HL-60 (cell line): ENCODE measurements around the gene KCTD5.

Experiments
- DNase-seq, 2 experiments: peaks; one replicate each; pipeline ENCODE4 v3.0.0-alpha.2; 2010 to 2020; ENCODE audit warnings: low read depth in 1 of 2, low spot score in 1 of 2
- H3K27ac ChIP-seq: fragments of 250-450 bp; sonication (Bioruptor Pico); replicated peaks from 2 replicates; pipeline ENCODE4 v1.5.1; 2020; ENCODE audit warnings: mild to moderate bottlenecking, moderate library complexity
- H3K27me3 ChIP-seq: fragments of 250-450 bp; sonication (Bioruptor Pico); 2 replicates; pipeline ENCODE4 v1.5.1; 2021; ENCODE audit warnings: mild to moderate bottlenecking, moderate library complexity; ENCODE audit not compliant: insufficient read depth, poor library complexity, severe bottlenecking
- H3K4me3 ChIP-seq: replicated peaks from 2 replicates; pipeline ENCODE4 v1.5.1; 2011; ENCODE audit warnings: mild to moderate bottlenecking, control low read depth, low read length; ENCODE audit not compliant: insufficient read depth
- CTCF ChIP-seq: IDR thresholded peaks from one replicate; pipeline ENCODE4 v1.5.1; 2011; ENCODE audit warnings: low read length, control low read depth, inconsistent platforms; ENCODE audit not compliant: insufficient read depth
- GABPA ChIP-seq: IDR thresholded peaks from 2 replicates; pipeline ENCODE4 v1.6.1; 2012; ENCODE audit warnings: low read depth
- POLR2AphosphoS5 ChIP-seq: IDR thresholded peaks from 2 replicates; pipeline ENCODE4 v1.6.1; 2012; ENCODE audit warnings: low read depth
- REST ChIP-seq: IDR thresholded peaks from 2 replicates; pipeline ENCODE4 v1.6.1; 2012; ENCODE audit warnings: low read depth; ENCODE audit not compliant: insufficient replicate concordance
- SPI1 ChIP-seq: IDR thresholded peaks from 2 replicates; pipeline ENCODE4 v1.6.1; 2012; ENCODE audit warnings: low read depth, mild to moderate bottlenecking, borderline replicate concordance

KCTD5 gene

GRCh38 chr16:2701272-2701671 is 18.9 kb downstream of the KCTD5 start:
- DNase-seq, result no peak
- no peak overlapping the region for H3K27ac ChIP-seq

GRCh38 chr16:2701713-2702437 is 19.6 kb downstream of the KCTD5 start:
- no peak overlapping the region for H3K4me3 ChIP-seq
- no peak for TF ChIP-seq CTCF
- no peak for TF ChIP-seq POLR2AphosphoS5
- no peak for TF ChIP-seq GABPA
- no peak for TF ChIP-seq SPI1
- no peak for TF ChIP-seq REST
- H3K27me3 ChIP-seq, result no peaks in the 10 kb centered on the region
- DNase-seq, result no peak
- no peak overlapping the region for H3K27ac ChIP-seq

More at GRCh38 chr16:2701272-2701671, 18.9 kb downstream of the KCTD5 start:
- no peaks in the 10 kb centered on the region for H3K27me3 ChIP-seq
- no peak overlapping the region for H3K4me3 ChIP-seq
- TF ChIP-seq SPI1 (no peak), POLR2AphosphoS5 (no peak), GABPA (no peak), CTCF (no peak), REST (no peak)

- H3K27ac ChIP-seq, result no peak overlapping the region
- no peak for TF ChIP-seq CTCF
- no peak for DNase-seq
These were observed 20.1 kb downstream of the KCTD5 start for GRCh38 chr16:2702438-2702825.

More at GRCh38 chr16:2702438-2702825, 20.1 kb downstream of the KCTD5 start:
- Histone ChIP-seq H3K27me3 (no peaks in the 10 kb centered on the region), H3K4me3 (no peak overlapping the region)
